Measurements from ENCODE around the gene UGT1A1. TPM values are rescaled to one million over a fixed set of nuclear protein-coding genes. Genes with fewer than 3 reads are reported as not detected.

Gene UGT1A1
- total RNA-seq (2021; ENCODE audit: unreplicated experiment) (not detected), Bru-seq, nascent RNA (not detected), BruChase-seq, experiment 1, labeled RNA remaining after a 6-hour chase (not detected), BruChase-seq, experiment 2, labeled RNA remaining after a 2-hour chase (percentile 12 among the genes with signal in this experiment)
- polyA plus RNA-seq (2012) = not detected in 2 replicates
- long read RNA-seq = 0 reads

DNA sequence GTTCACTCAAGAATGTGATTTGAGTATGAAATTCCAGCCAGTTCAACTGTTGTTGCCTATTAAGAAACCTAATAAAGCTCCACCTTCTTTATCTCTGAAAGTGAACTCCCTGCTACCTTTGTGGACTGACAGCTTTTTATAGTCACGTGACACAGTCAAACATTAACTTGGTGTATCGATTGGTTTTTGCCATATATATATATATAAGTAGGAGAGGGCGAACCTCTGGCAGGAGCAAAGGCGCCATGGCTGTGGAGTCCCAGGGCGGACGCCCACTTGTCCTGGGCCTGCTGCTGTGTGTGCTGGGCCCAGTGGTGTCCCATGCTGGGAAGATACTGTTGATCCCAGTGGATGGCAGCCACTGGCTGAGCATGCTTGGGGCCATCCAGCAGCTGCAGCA, at the start of gene UGT1A1:
Gene UGT1A1, plus strand, starts transcription at position 228 of the 400 bp plus-strand sequence. Its CDS starts 18 bp downstream, at position 246.
- no peaks in the 10 kb centered on the region for H3K36me3 ChIP-seq (ENCODE audit: control insufficient read depth in 1 of 2, insufficient read depth in 2 of 2, low read length in 2 of 2)
- ATAC-seq = no peak
- H3K79me2 ChIP-seq (ENCODE audit: insufficient read depth, low read length) = no peaks in the 10 kb centered on the region
- no peak within 1 kb of the TSS for H3K27ac ChIP-seq (ENCODE audit: low read depth, low read length)
- no peaks in the 10 kb centered on the region for H3K9me3 ChIP-seq (ENCODE audit: control insufficient read depth in 1 of 2, insufficient read depth in 1 of 2, low read depth in 1 of 2, low read length in 2 of 2)
- no TSS peak for BruUV-seq (replicated peaks)
- ChIA-PET POLR2A (no interaction called here), RAD21 (ENCODE audit: low non-redundant PET in 1 of 2, low total read pairs in 2 of 2, uncharacterized antibody in 2 of 2, unreplicated experiment in 2 of 2) (no interaction called here), CTCF (no interaction called here)
- TF ChIP-seq ZFX (IDR thresholded peaks at IDR 0.05) (no peak), TCF7L2 (IDR thresholded peaks at IDR 0.05; ENCODE audit: borderline replicate concordance, extremely low read depth, insufficient read depth, insufficient read length) (no peak), SRF (IDR thresholded peaks at IDR 0.05; ENCODE audit: low read depth) (no peak), YY1 (IDR thresholded peaks at IDR 0.05; ENCODE audit: extremely low read depth, insufficient replicate concordance, low read depth, low read length) (no peak), POLR2AphosphoS5 (IDR thresholded peaks at IDR 0.05; ENCODE audit: low read depth, low read length) (no peak), ZNF274 (IDR thresholded peaks at IDR 0.05; ENCODE audit: low read depth, low read length) (no peak), RAD21 (IDR thresholded peaks at IDR 0.05; ENCODE audit: low read depth) (no peak), CEBPB (IDR thresholded peaks at IDR 0.05; ENCODE audit: low read depth) (no peak), EGR1 (IDR thresholded peaks at IDR 0.05; ENCODE audit: low read depth) (no peak), SIN3A (IDR thresholded peaks at IDR 0.05; ENCODE audit: low read depth) (no peak)
- TF ChIP-seq, protein P1, sequence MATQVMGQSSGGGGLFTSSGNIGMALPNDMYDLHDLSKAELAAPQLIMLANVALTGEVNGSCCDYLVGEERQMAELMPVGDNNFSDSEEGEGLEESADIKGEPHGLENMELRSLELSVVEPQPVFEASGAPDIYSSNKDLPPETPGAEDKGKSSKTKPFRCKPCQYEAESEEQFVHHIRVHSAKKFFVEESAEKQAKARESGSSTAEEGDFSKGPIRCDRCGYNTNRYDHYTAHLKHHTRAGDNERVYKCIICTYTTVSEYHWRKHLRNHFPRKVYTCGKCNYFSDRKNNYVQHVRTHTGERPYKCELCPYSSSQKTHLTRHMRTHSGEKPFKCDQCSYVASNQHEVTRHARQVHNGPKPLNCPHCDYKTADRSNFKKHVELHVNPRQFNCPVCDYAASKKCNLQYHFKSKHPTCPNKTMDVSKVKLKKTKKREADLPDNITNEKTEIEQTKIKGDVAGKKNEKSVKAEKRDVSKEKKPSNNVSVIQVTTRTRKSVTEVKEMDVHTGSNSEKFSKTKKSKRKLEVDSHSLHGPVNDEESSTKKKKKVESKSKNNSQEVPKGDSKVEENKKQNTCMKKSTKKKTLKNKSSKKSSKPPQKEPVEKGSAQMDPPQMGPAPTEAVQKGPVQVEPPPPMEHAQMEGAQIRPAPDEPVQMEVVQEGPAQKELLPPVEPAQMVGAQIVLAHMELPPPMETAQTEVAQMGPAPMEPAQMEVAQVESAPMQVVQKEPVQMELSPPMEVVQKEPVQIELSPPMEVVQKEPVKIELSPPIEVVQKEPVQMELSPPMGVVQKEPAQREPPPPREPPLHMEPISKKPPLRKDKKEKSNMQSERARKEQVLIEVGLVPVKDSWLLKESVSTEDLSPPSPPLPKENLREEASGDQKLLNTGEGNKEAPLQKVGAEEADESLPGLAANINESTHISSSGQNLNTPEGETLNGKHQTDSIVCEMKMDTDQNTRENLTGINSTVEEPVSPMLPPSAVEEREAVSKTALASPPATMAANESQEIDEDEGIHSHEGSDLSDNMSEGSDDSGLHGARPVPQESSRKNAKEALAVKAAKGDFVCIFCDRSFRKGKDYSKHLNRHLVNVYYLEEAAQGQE (IDR thresholded peaks at IDR 0.05; ENCODE audit: low read depth) = no peak
- TF ChIP-seq, protein P2, sequence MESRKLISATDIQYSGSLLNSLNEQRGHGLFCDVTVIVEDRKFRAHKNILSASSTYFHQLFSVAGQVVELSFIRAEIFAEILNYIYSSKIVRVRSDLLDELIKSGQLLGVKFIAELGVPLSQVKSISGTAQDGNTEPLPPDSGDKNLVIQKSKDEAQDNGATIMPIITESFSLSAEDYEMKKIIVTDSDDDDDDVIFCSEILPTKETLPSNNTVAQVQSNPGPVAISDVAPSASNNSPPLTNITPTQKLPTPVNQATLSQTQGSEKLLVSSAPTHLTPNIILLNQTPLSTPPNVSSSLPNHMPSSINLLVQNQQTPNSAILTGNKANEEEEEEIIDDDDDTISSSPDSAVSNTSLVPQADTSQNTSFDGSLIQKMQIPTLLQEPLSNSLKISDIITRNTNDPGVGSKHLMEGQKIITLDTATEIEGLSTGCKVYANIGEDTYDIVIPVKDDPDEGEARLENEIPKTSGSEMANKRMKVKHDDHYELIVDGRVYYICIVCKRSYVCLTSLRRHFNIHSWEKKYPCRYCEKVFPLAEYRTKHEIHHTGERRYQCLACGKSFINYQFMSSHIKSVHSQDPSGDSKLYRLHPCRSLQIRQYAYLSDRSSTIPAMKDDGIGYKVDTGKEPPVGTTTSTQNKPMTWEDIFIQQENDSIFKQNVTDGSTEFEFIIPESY (IDR thresholded peaks at IDR 0.05; ENCODE audit: extremely low read depth, insufficient replicate concordance, low read length) = no peak
- TF ChIP-seq, protein P3, sequence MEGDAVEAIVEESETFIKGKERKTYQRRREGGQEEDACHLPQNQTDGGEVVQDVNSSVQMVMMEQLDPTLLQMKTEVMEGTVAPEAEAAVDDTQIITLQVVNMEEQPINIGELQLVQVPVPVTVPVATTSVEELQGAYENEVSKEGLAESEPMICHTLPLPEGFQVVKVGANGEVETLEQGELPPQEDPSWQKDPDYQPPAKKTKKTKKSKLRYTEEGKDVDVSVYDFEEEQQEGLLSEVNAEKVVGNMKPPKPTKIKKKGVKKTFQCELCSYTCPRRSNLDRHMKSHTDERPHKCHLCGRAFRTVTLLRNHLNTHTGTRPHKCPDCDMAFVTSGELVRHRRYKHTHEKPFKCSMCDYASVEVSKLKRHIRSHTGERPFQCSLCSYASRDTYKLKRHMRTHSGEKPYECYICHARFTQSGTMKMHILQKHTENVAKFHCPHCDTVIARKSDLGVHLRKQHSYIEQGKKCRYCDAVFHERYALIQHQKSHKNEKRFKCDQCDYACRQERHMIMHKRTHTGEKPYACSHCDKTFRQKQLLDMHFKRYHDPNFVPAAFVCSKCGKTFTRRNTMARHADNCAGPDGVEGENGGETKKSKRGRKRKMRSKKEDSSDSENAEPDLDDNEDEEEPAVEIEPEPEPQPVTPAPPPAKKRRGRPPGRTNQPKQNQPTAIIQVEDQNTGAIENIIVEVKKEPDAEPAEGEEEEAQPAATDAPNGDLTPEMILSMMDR (IDR thresholded peaks at IDR 0.05 in 2 of 3, conservative IDR thresholded peaks at IDR 0.05 in 1 of 3; ENCODE audit: borderline replicate concordance in 1 of 3, insufficient read depth in 1 of 3, low read depth in 2 of 3, low read length in 2 of 3) = no peak
- TF ChIP-seq, protein P4, sequence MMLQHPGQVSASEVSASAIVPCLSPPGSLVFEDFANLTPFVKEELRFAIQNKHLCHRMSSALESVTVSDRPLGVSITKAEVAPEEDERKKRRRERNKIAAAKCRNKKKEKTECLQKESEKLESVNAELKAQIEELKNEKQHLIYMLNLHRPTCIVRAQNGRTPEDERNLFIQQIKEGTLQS (IDR thresholded peaks at IDR 0.05) = no peak
- H3K4me3 ChIP-seq (replicated peaks in 1 of 2; ENCODE audit: low read depth in 1 of 2, low read length in 2 of 2) = no peak within 1 kb of the TSS
- no peak within 1 kb of the TSS for H3K4me2 ChIP-seq (ENCODE audit: low read length)
- intact Hi-C loops (cut with micrococcal nuclease) = no loop called here
- no peaks in the 10 kb centered on the region for H3K27me3 ChIP-seq (ENCODE audit: insufficient read depth, low read length)
- DNase-seq (ENCODE audit: low read depth, low spot score) = no peak
- peaks cover 0 to 10% of the 10 kb centered on the region in 2 experiments; a peak in 2 of 4 replicates for H3K4me1 ChIP-seq (ENCODE audit: control insufficient read depth in 1 of 2, insufficient read depth in 2 of 2, low read length in 2 of 2)
- H3K9ac ChIP-seq (ENCODE audit: low read length) = no peak within 1 kb of the TSS
- no peaks in the 10 kb centered on the region for H3K9me2 ChIP-seq (ENCODE audit: insufficient read depth)
- no peak within 1 kb of the TSS for H2AFZ ChIP-seq (ENCODE audit: low read depth, low read length, poor library complexity, severe bottlenecking)
- no peaks in the 10 kb centered on the region for H4K20me1 ChIP-seq (ENCODE audit: insufficient read depth)
